HCT116 (cell line): ENCODE measurements around the gene TAPBPL. TPM values are rescaled to one million over a fixed set of nuclear protein-coding genes. Genes with fewer than 3 reads are reported as not detected.

Source experiments
- ATAC-seq: fragments of 200-7000 bp; cut with Tn5 transposase; 2 replicates; pipeline ENCODE4 v1.9.1; 2020; ENCODE audit warnings: mild to moderate bottlenecking, moderate library complexity
- BruUV-seq: library from RNA; stranded (reverse); fragments of 400-500 nt; replicated peaks from 2 replicates; lab custom pipeline; 2021; lab: Mats Ljungman, UMichigan
- CTCF ChIA-PET: fragments of 300-600 bp; sonication (Branson Sonifier 250); formaldehyde crosslinking; loops from one replicate; lab custom pipeline; 2021; ENCODE audit warnings: antibody characterized with exemption; lab: Charles Lee
- POLR2A ChIA-PET: fragments of 300-600, 350-600 bp; sonication (Branson Sonifier 250); formaldehyde crosslinking; loops from one replicate; lab custom pipeline; 2021; ENCODE audit warnings: antibody characterized with exemption; lab: Charles Lee
- RAD21 ChIA-PET, 2 experiments: fragments of 300-600 bp; sonication (Branson Sonifier 250); formaldehyde crosslinking; loops; one replicate each; lab custom pipeline; 2023; ENCODE audit warnings: low total read pairs in 2 of 2; ENCODE audit not compliant: uncharacterized antibody in 2 of 2, unreplicated experiment in 2 of 2, low non-redundant PET in 1 of 2; lab: Charles Lee
- DNase-seq: peaks from one replicate; pipeline ENCODE4 v3.0.0-alpha.2; 2010; ENCODE audit warnings: low read depth, low spot score
- H2AFZ ChIP-seq: fragments of 200-600 bp; shearing (Covaris generic), sonication (generic); 2 replicates; pipeline ENCODE4 v1.6.1; 2017; ENCODE audit warnings: low read depth, mixed run types, mixed read lengths, antibody characterized with exemption, low read length; ENCODE audit not compliant: poor library complexity, severe bottlenecking
- H3K27ac ChIP-seq: 2 replicates; pipeline ENCODE4 v1.5.1; 2012; ENCODE audit warnings: low read depth, low read length
- H3K27me3 ChIP-seq: fragments of 200-600 bp; sonication (generic); 2 replicates; pipeline ENCODE4 v1.6.1; 2016; ENCODE audit warnings: mixed run types, low read length, mixed read lengths; ENCODE audit not compliant: insufficient read depth
- H3K36me3 ChIP-seq, 2 experiments: fragments of 200-500 bp in 1 of 2; fragments of 200-600 bp in 1 of 2; sonication (Bioruptor generic) in 1 of 2; sonication (generic) in 1 of 2; 2 replicates each; pipeline versions ENCODE4 v1.5.1 to v1.6.1; 2014 to 2016; ENCODE audit warnings: low read length in 2 of 2, inconsistent platforms in 1 of 2, mixed read lengths in 1 of 2, mixed run types in 1 of 2; ENCODE audit not compliant: insufficient read depth in 2 of 2, control insufficient read depth in 1 of 2
- H3K4me1 ChIP-seq, 2 experiments: fragments of 200-600 bp in 1 of 2; sonication (generic) in 1 of 2; 2 replicates each; pipeline versions ENCODE4 v1.5.1 to v1.6.1; 2012 to 2017; ENCODE audit warnings: low read length in 2 of 2, inconsistent platforms in 1 of 2, mild to moderate bottlenecking in 1 of 2, mixed read lengths in 1 of 2, mixed run types in 1 of 2, moderate library complexity in 1 of 2; ENCODE audit not compliant: insufficient read depth in 2 of 2, control insufficient read depth in 1 of 2
- H3K4me2 ChIP-seq: fragments of 200-600 bp; sonication (generic); 2 replicates; pipeline ENCODE4 v1.6.1; 2017; ENCODE audit warnings: mixed run types, low read length, mixed read lengths
- H3K4me3 ChIP-seq, 2 experiments: fragments of 200-600 bp in 1 of 2; sonication (generic) in 1 of 2; replicated peaks in 1 of 2; 2 replicates each; pipeline ENCODE4 v1.5.1; 2011 to 2016; ENCODE audit warnings: low read length in 2 of 2, control low read depth in 1 of 2, low read depth in 1 of 2, mild to moderate bottlenecking in 1 of 2, mixed read lengths in 1 of 2, mixed run types in 1 of 2
- H3K79me2 ChIP-seq: fragments of 200-600 bp; sonication (generic); 2 replicates; pipeline ENCODE4 v1.6.1; 2017; ENCODE audit warnings: mild to moderate bottlenecking, mixed run types, low read length, moderate library complexity, mixed read lengths; ENCODE audit not compliant: insufficient read depth
- H3K9ac ChIP-seq: fragments of 200-600 bp; sonication (generic); 2 replicates; pipeline ENCODE4 v1.6.1; 2016; ENCODE audit warnings: low read length, mixed read lengths
- H3K9me2 ChIP-seq: fragments of 200-600 bp; sonication (generic), shearing (Covaris generic); 2 replicates; pipeline ENCODE4 v1.6.1; 2017; ENCODE audit warnings: mixed run types, mild to moderate bottlenecking, moderate library complexity; ENCODE audit not compliant: insufficient read depth
- H3K9me3 ChIP-seq, 2 experiments: fragments of 200-500 bp in 1 of 2; fragments of 200-600 bp in 1 of 2; sonication (Bioruptor generic) in 1 of 2; sonication (generic) in 1 of 2; 2 replicates each; pipeline ENCODE4 v1.6.1; 2014 to 2017; ENCODE audit warnings: low read length in 2 of 2, mixed read lengths in 2 of 2, inconsistent platforms in 1 of 2, low read depth in 1 of 2, mild to moderate bottlenecking in 1 of 2, mixed run types in 1 of 2, moderate library complexity in 1 of 2; ENCODE audit not compliant: control insufficient read depth in 1 of 2, insufficient read depth in 1 of 2
- H4K20me1 ChIP-seq: fragments of 200-600 bp; sonication (generic), shearing (Covaris generic); 2 replicates; pipeline ENCODE4 v1.6.1; 2017; ENCODE audit warnings: mixed run types, mild to moderate bottlenecking, moderate library complexity; ENCODE audit not compliant: insufficient read depth
- ATF3 ChIP-seq: IDR thresholded peaks from 2 replicates; pipeline ENCODE4 v1.6.1; 2012
- CTCF ChIP-seq, 3 experiments: fragments of 200-600 bp in 1 of 3; sonication (generic) in 1 of 3; IDR thresholded peaks in 2 of 3; conservative IDR thresholded peaks in 1 of 3; 2 replicates each; pipeline ENCODE4 v1.5.1; 2012 to 2017; ENCODE audit warnings: low read depth in 2 of 3, low read length in 2 of 3, antibody characterized with exemption in 1 of 3, borderline replicate concordance in 1 of 3, control low read depth in 1 of 3, mild to moderate bottlenecking in 1 of 3, mixed read lengths in 1 of 3, mixed run types in 1 of 3, moderate library complexity in 1 of 3; ENCODE audit not compliant: insufficient read depth in 1 of 3
- JUND ChIP-seq: IDR thresholded peaks from 2 replicates; pipeline ENCODE4 v1.6.1; 2012
- SP1 ChIP-seq: IDR thresholded peaks from 2 replicates; pipeline ENCODE4 v1.6.1; 2012; ENCODE audit warnings: low read depth
- ZBTB33 ChIP-seq: IDR thresholded peaks from 2 replicates; pipeline ENCODE4 v1.6.1; 2011; ENCODE audit warnings: mild to moderate bottlenecking, low read length, moderate library complexity; ENCODE audit not compliant: insufficient replicate concordance; ENCODE audit errors: extremely low read depth
- ZFX ChIP-seq: fragments of 450-650 bp; IDR thresholded peaks from 2 replicates; pipeline ENCODE4 v1.6.1; 2017
- ZNF274 ChIP-seq: fragments of 200-500 bp; sonication (Bioruptor generic); IDR thresholded peaks from 2 replicates; pipeline ENCODE4 v1.6.1; 2014; ENCODE audit warnings: mild to moderate bottlenecking, low read depth, low read length, inconsistent platforms
- intact Hi-C: fragments of 100-400 bp; cut with micrococcal nuclease; formaldehyde crosslinking; loops from 2 replicates; pipeline ENCODE4 v1.10.0; 2022
- total RNA-seq: library from RNA; stranded (reverse); gene quantifications from one replicate; pipeline ENCODE4 v1.2.1, GENCODE V29; 2021; ENCODE audit not compliant: unreplicated experiment

TAPBPL gene
- total RNA-seq, 1 experiment from 2014 or later, result 0.54 TPM

GRCh38 chr12:6457220-6457945 lies 5.5 kb downstream of the TAPBPL start:
- POLR2A ChIA-PET, result interaction anchor here (2.3 kb wide), 1 partner anchor 13 kb away, joined by 8 read pairs; the partner anchor contains the start of gene VAMP1
- intact Hi-C loops, result no loop called here
- RAD21 ChIA-PET, result no interaction called here

More at GRCh38 chr12:6457220-6457945, 5.5 kb downstream of the TAPBPL start:
- no peaks in the 10 kb centered on the region for H3K9me2 ChIP-seq
- no peaks in the 10 kb centered on the region for H3K27me3 ChIP-seq
- no peak for DNase-seq
- H3K79me2 ChIP-seq, result no peaks in the 10 kb centered on the region
- TF ChIP-seq ZNF274 (no peak), ZBTB33 (no peak), ZFX (no peak), CTCF (IDR thresholded peaks at IDR 0.05 in 2 of 3, conservative IDR thresholded peaks at IDR 0.05 in 1 of 3; ENCODE audit: borderline replicate concordance in 1 of 3, insufficient read depth in 1 of 3, low read depth in 2 of 3, low read length in 2 of 3) (no peak), SP1 (no peak), JUND (no peak), ATF3 (no peak)
- TF ChIP-seq, all 23 proteins: peak for 0
- H3K4me1 ChIP-seq, result peaks cover 0 to 6% of the 10 kb centered on the region in 2 experiments; a peak in 1 of 4 replicates
- H3K27ac ChIP-seq, result no peak overlapping the region
- no peak overlapping the region for H3K9ac ChIP-seq
- no peak overlapping the region for H3K4me2 ChIP-seq
- H3K36me3 ChIP-seq, result peaks cover 0 to 7% of the 10 kb centered on the region in 2 experiments; a peak in 2 of 4 replicates
- no TSS peak for BruUV-seq
- CTCF ChIA-PET, result no interaction called here
- H4K20me1 ChIP-seq, result no peaks in the 10 kb centered on the region
- H3K4me3 ChIP-seq, result no peak overlapping the region
- H3K9me3 ChIP-seq, result no peaks in the 10 kb centered on the region
- ATAC-seq, result no peak
- no peak overlapping the region for H2AFZ ChIP-seq
